Tibial nerve (tissue), 4 donors: ENCODE results near the gene PLA2G15. TPM values are rescaled to one million over a fixed set of nuclear protein-coding genes. Genes with fewer than 3 reads are reported as not detected.

Source experiments
- DNase-seq, 2 donors: peaks; one replicate each; pipeline ENCODE4 v3.0.0-alpha.2; 2019; ENCODE audit warnings: low spot score in 2 of 2
- H3K27ac ChIP-seq, 4 donors: fragments of 200-600 bp; sonication (generic) in 3 of 4; one replicate each; pipeline ENCODE4 v1.5.1; 2017 to 2019; ENCODE audit warnings: mild to moderate bottlenecking in 1 of 4
- H3K27me3 ChIP-seq, 2 donors: fragments of 200-600 bp; sonication (generic) in 1 of 2; one replicate each; pipeline versions ENCODE4 v1.5.1 to v1.6.0; 2017 to 2019
- H3K36me3 ChIP-seq, 3 donors: fragments of 200-600 bp; sonication (generic); one replicate each; pipeline ENCODE4 v1.5.1; 2018 to 2019
- H3K4me1 ChIP-seq, 4 donors: fragments of 200-600 bp; sonication (generic) in 3 of 4; one replicate each; pipeline ENCODE4 v1.5.1; 2017 to 2019
- H3K4me3 ChIP-seq, 4 donors: fragments of 200-600 bp; sonication (generic) in 3 of 4; one replicate each; pipeline ENCODE4 v1.5.1; 2017 to 2019; ENCODE audit warnings: mild to moderate bottlenecking in 1 of 4, moderate library complexity in 1 of 4
- H3K9me3 ChIP-seq, 4 donors: fragments of 200-600 bp; sonication (generic) in 3 of 4; one replicate each; pipeline ENCODE4 v1.5.1; 2017 to 2019
- CTCF ChIP-seq, 5 experiments: fragments of 200-600 bp in 3 of 5; fragments of 450-650 bp in 2 of 5; sonication (generic) in 3 of 5; IDR thresholded peaks; one replicate each; pipeline ENCODE4 v1.5.1; 2016 to 2019; ENCODE audit warnings: antibody characterized with exemption in 5 of 5, mild to moderate bottlenecking in 3 of 5, moderate library complexity in 2 of 5
- EP300 ChIP-seq, 2 donors: sonication (generic); formaldehyde crosslinking; IDR thresholded peaks; one replicate each; pipeline ENCODE4 v1.6.1; 2017; ENCODE audit warnings: antibody characterized with exemption in 2 of 2, mild to moderate bottlenecking in 1 of 2
- POLR2A ChIP-seq, 2 donors: fragments of 450-650 bp; IDR thresholded peaks; one replicate each; pipeline ENCODE4 v1.6.1; 2017; ENCODE audit warnings: antibody characterized with exemption in 2 of 2, mild to moderate bottlenecking in 2 of 2, moderate library complexity in 2 of 2
- WGBS, 2 donors: methylation state at CpG; one replicate each; pipeline ENCODE4 v1.1.5; 2018; 5-methylcytosine and 5-hydroxymethylcytosine counted together
- total RNA-seq, 4 donors: library from RNA; depleted of rRNA; stranded (reverse); fragments of >200 nt; gene quantifications; one replicate each; pipeline ENCODE4 v1.1.0, GENCODE V29; 2016

PLA2G15 gene
- total RNA-seq, 4 donors from 2014 or later, result 26.0 to 51.3 (median 30.2) TPM

- no peak for DNase-seq
- Histone ChIP-seq H3K9me3 (no peaks in the 10 kb centered on the region), H3K36me3 (peaks cover 0 to 5% (median 0%) of the 10 kb centered on the region in 3 donors), H3K4me1 (peaks cover 0 to 13% (median 0%) of the 10 kb centered on the region in 4 donors), H3K4me3 (no peak overlapping the region), H3K27me3 (no peaks in the 10 kb centered on the region), H3K27ac (peak overlapping the region in 3 of 4 donors; percentile 4 to 70 (median 69))
- TF ChIP-seq EP300 (IDR thresholded peaks at IDR 0.05) (no peak), CTCF (IDR thresholded peaks at IDR 0.05) (no peak), POLR2A (IDR thresholded peaks at IDR 0.05) (no peak)
- WGBS, 2 donors, result 90% methylated on average over 6 of the region's 6 CpGs
Observed at GRCh38 chr16:68219725-68220351, 25.3 kb upstream of the PLA2G15 start.

GRCh38 chr16:68223072-68223471 lies 22.1 kb upstream of the PLA2G15 start:
- H3K4me3 ChIP-seq, result no peak overlapping the region
- H3K27ac ChIP-seq, result no peak overlapping the region
- TF ChIP-seq EP300 (IDR thresholded peaks at IDR 0.05), result no peak
- no peak for TF ChIP-seq CTCF (IDR thresholded peaks at IDR 0.05)
- TF ChIP-seq POLR2A (IDR thresholded peaks at IDR 0.05), result no peak

GRCh38 chr16:68226116-68226515 lies 19.1 kb upstream of the PLA2G15 start:
- TF ChIP-seq EP300 (IDR thresholded peaks at IDR 0.05), result no peak
- no peak for TF ChIP-seq POLR2A (IDR thresholded peaks at IDR 0.05)
- no peak for TF ChIP-seq CTCF (IDR thresholded peaks at IDR 0.05)
- H3K36me3 ChIP-seq, result peaks cover 0 to 20% (median 0%) of the 10 kb centered on the region in 3 donors

More at GRCh38 chr16:68223072-68223471, 22.1 kb upstream of the PLA2G15 start:
- DNase-seq, result no peak
- WGBS, 2 donors, result 86 to 92% methylated on average over 1 of the region's 1 CpG
- Histone ChIP-seq H3K36me3 (peaks cover 0 to 7% (median 0%) of the 10 kb centered on the region in 3 donors), H3K4me1 (peaks cover 0 to 15% (median 5%) of the 10 kb centered on the region in 4 donors), H3K9me3 (no peaks in the 10 kb centered on the region), H3K27me3 (no peaks in the 10 kb centered on the region)

GRCh38 chr16:68227183-68227793 lies 17.9 kb upstream of the PLA2G15 start:
- Histone ChIP-seq H3K27me3 (no peaks in the 10 kb centered on the region), H3K4me1 (peaks cover 0 to 26% (median 10%) of the 10 kb centered on the region in 4 donors), H3K36me3 (peaks cover 0 to 32% (median 0%) of the 10 kb centered on the region in 3 donors), H3K9me3 (no peaks in the 10 kb centered on the region), H3K27ac (no peak overlapping the region), H3K4me3 (no peak overlapping the region)
- DNase-seq, result no peak
- no peak for TF ChIP-seq POLR2A (IDR thresholded peaks at IDR 0.05)
- no peak for TF ChIP-seq CTCF (IDR thresholded peaks at IDR 0.05)
- TF ChIP-seq EP300 (IDR thresholded peaks at IDR 0.05), result no peak
- WGBS, 2 donors, result 65 to 83% methylated on average over 3 of the region's 3 CpGs

More at GRCh38 chr16:68226116-68226515, 19.1 kb upstream of the PLA2G15 start:
- Histone ChIP-seq H3K9me3 (no peaks in the 10 kb centered on the region), H3K4me1 (peaks cover 0 to 29% (median 10%) of the 10 kb centered on the region in 4 donors), H3K27ac (no peak overlapping the region), H3K4me3 (no peak overlapping the region), H3K27me3 (no peaks in the 10 kb centered on the region)
- WGBS, 2 donors, result 80 to 90% methylated on average over 4 of the region's 4 CpGs
- no peak for DNase-seq
